Measurements from ENCODE around the gene APMAP. TPM values are rescaled to one million over a fixed set of nuclear protein-coding genes. Genes with fewer than 3 reads are reported as not detected.

APMAP gene
- total and polyA plus RNA-seq, 2 of the 13 experiments (the other 11 are each of a cell fraction or from before 2014, with no cell fraction given) = 168 to 214 TPM

- TF ChIP-seq EP300 (IDR thresholded peaks at IDR 0.05; ENCODE audit: low read depth in 2 of 2, low read length in 2 of 2) (no peak), EP300 (CRISPR knock-in tag; IDR thresholded peaks at IDR 0.05; ENCODE audit: borderline replicate concordance) (no peak), SP4 (CRISPR knock-in tag; IDR thresholded peaks at IDR 0.05) (no peak), ISX (CRISPR knock-in tag; conservative IDR thresholded peaks at IDR 0.05) (no peak), RARG (CRISPR knock-in tag; IDR thresholded peaks at IDR 0.05; ENCODE audit: low read depth) (no peak), NFKB2 (CRISPR knock-in tag; IDR thresholded peaks at IDR 0.05; ENCODE audit: borderline replicate concordance) (peak; percentile 41; the same call in 1 of the 2 replicates), NPAS2 (CRISPR knock-in tag; IDR thresholded peaks at IDR 0.05; ENCODE audit: borderline replicate concordance) (no peak), ZSCAN21 (CRISPR knock-in tag; IDR thresholded peaks at IDR 0.05; ENCODE audit: borderline replicate concordance) (no peak), FOXO4 (CRISPR knock-in tag; conservative IDR thresholded peaks at IDR 0.05) (no peak), IKZF1 (IDR thresholded peaks at IDR 0.05) (no peak), TOE1 (CRISPR knock-in tag; IDR thresholded peaks at IDR 0.05) (no peak), ZNF576 (CRISPR knock-in tag; IDR thresholded peaks at IDR 0.05) (no peak), HNRNPL (IDR thresholded peaks at IDR 0.05; ENCODE audit: low read depth, low read length) (no peak), SAFB2 (CRISPR knock-in tag; IDR thresholded peaks at IDR 0.05; ENCODE audit: borderline replicate concordance, low read depth) (no peak), CCDC6 (CRISPR knock-in tag; IDR thresholded peaks at IDR 0.05) (peak; percentile 40; the same call in 1 of the 2 replicates), ZFYVE20 (CRISPR knock-in tag; IDR thresholded peaks at IDR 0.05; ENCODE audit: borderline replicate concordance, low read depth) (no peak), AHDC1 (CRISPR knock-in tag; IDR thresholded peaks at IDR 0.05; ENCODE audit: borderline replicate concordance) (no peak), ZSCAN9 (CRISPR knock-in tag; IDR thresholded peaks at IDR 0.05; ENCODE audit: borderline replicate concordance) (no peak), ZSCAN31 (CRISPR knock-in tag; IDR thresholded peaks at IDR 0.05; ENCODE audit: low read depth) (no peak), SOX6 (IDR thresholded peaks at IDR 0.05) (no peak), SOX6 (CRISPR knock-in tag; IDR thresholded peaks at IDR 0.05) (0 out of 2 replicates have a peak, but pooled peaks have one; percentile 37)
Measured at GRCh38 chr20:24994470-24995368, 2.2 kb upstream of the APMAP start (continued).

Data from HepG2 (cell line).